Adrenal gland (tissue), 12 donors: ENCODE measurements around the gene FUT7. TPM values are rescaled to one million over a fixed set of nuclear protein-coding genes. Genes with fewer than 3 reads are reported as not detected.

Experiments used
- DNase-seq, 7 donors: peaks; one replicate each; pipeline ENCODE4 v3.0.0-alpha.2; 2019 to 2020
- H3K27ac ChIP-seq, 5 donors: fragments of 200-600 bp; sonication (generic) in 4 of 5; 1 replicate in 3 of 5; 2 replicates in 2 of 5; pipeline versions ENCODE4 v1.5.1 to v1.8.0; 2016 to 2020; ENCODE audit warnings: mild to moderate bottlenecking in 1 of 5
- H3K27me3 ChIP-seq: fragments of 200-600 bp; 2 replicates; pipeline ENCODE4 v1.8.0; 2021
- H3K36me3 ChIP-seq, 2 donors: fragments of 200-600 bp; replicated peaks in 1 of 2; 1 replicate in 1 of 2; 2 replicates in 1 of 2; pipeline versions ENCODE4 v1.5.1 to v1.8.0; 2018 to 2022
- H3K4me1 ChIP-seq, 2 donors: fragments of 200-600 bp; replicated peaks in 1 of 2; 1 replicate in 1 of 2; 2 replicates in 1 of 2; pipeline versions ENCODE4 v1.5.1 to v1.8.0; 2018 to 2021
- H3K4me3 ChIP-seq, 4 donors: fragments of 200-600 bp; sonication (generic) in 3 of 4; one replicate each; pipeline ENCODE4 v1.5.1; 2016 to 2018
- H3K9me3 ChIP-seq, 3 donors: fragments of 200-600 bp; sonication (generic) in 1 of 3; replicated peaks in 1 of 3; 1 replicate in 2 of 3; 2 replicates in 1 of 3; pipeline versions ENCODE4 v1.5.1 to v1.8.0; 2016 to 2021
- CTCF ChIP-seq, 6 experiments: fragments of 450-650 bp in 4 of 6; fragments of 200-600 bp in 2 of 6; sonication (generic) in 1 of 6; IDR thresholded peaks; 1 replicate in 5 of 6; 2 replicates in 1 of 6; pipeline versions ENCODE4 v1.5.1 to v1.8.0; 2016 to 2021; ENCODE audit warnings: antibody characterized with exemption in 6 of 6, mild to moderate bottlenecking in 2 of 6, moderate library complexity in 1 of 6
- POLR2A ChIP-seq, 2 donors: fragments of 450-650 bp; IDR thresholded peaks; one replicate each; pipeline ENCODE4 v1.6.1; 2017; ENCODE audit warnings: antibody characterized with exemption in 2 of 2, mild to moderate bottlenecking in 2 of 2, moderate library complexity in 1 of 2
- WGBS, 4 donors: extraction: QIAGEN DNeasy Blood & Tissue Kit in 2 of 4; methylation state at CpG; one replicate each; pipeline versions ENCODE4 v1.1.5 to v1.1.7; 2013 to 2017; 5-methylcytosine and 5-hydroxymethylcytosine counted together
- intact Hi-C, 2 donors: fragments of 100-400 bp; cut with DNase I; formaldehyde crosslinking; loops; one replicate each; pipeline versions ENCODE4 v1.14.1 to v1.15.0; 2022 to 2023
- polyA plus RNA-seq, 3 donors: library from polyadenylated mRNA; stranded (reverse); fragments of 200-250 nt in 2 of 3; fragments of 350-450 nt in 1 of 3; fragmentation: Illumina TruSeq in 1 of 3; extraction: RNeasy Lipid Tissue Mini Kit (QIAGEN cat#74804) in 1 of 3; gene quantifications; one replicate each; pipeline ENCODE4 v1.2.3, GENCODE V29; 2013 to 2014
- total RNA-seq, 9 donors: library from RNA; depleted of rRNA in 4 of 9; stranded (reverse); fragments of >200 nt in 4 of 9; fragments of 120-200 nt in 1 of 9; fragmentation: NEBNext Ultra II Directional in 1 of 9; extraction: Animal tissue kit (Norgen Biotek cat#: 25700) in 1 of 9; gene quantifications; one replicate each; pipeline versions ENCODE4 v1.1.0 to v1.2.4, GENCODE V29; 2013 to 2023
- donor health status: healthy with polysubstance abuse.
- donor health status: Bipolar disorder and iron deficiency.
- donor health status: DM: yes; HTN: yes; CAD: no.
- donor health status: DM: no; HTN: no; CAD: no.
- donor health status: DM: no; HTN: no; CAD: no.
- donor health status: DM: yes; HTN: yes; CAD: no.

The FUT7 gene
- total and polyA plus RNA-seq, 12 donors = 0.11 to 0.69 (median 0.17) TPM; not detected in 5

GRCh38 chr9:137020771-137021567 lies 10.9 kb downstream of the FUT7 start:
- no peak overlapping the region for H3K4me3 ChIP-seq
- no peaks in the 10 kb centered on the region for H3K4me1 ChIP-seq
- no peaks in the 10 kb centered on the region for H3K27me3 ChIP-seq
- WGBS, 4 donors = 89 to 96% (median 95%) methylated on average over 14 to 32 of the region's 32 CpGs
- TF ChIP-seq CTCF (IDR thresholded peaks at IDR 0.05) (no peak), POLR2A (IDR thresholded peaks at IDR 0.05) (no peak)
- peaks cover 0 to 20% of the 10 kb centered on the region in 2 donors for H3K36me3 ChIP-seq
- no peak for DNase-seq
- no peaks in the 10 kb centered on the region for H3K9me3 ChIP-seq
- no peak overlapping the region for H3K27ac ChIP-seq
- intact Hi-C loops = loop anchor here in 1 of 2 donors (5.0 kb wide), 1 partner anchor 64 kb away; no protein-coding TSS in a partner anchor

GRCh38 chr9:137019891-137020683 lies 11.8 kb downstream of the FUT7 start:
- no peak for TF ChIP-seq POLR2A (IDR thresholded peaks at IDR 0.05)
- no peak for TF ChIP-seq CTCF (IDR thresholded peaks at IDR 0.05)
- no peak for DNase-seq
- Histone ChIP-seq H3K36me3 (peaks cover 0 to 28% of the 10 kb centered on the region in 2 donors), H3K4me1 (no peaks in the 10 kb centered on the region), H3K27me3 (no peaks in the 10 kb centered on the region), H3K9me3 (no peaks in the 10 kb centered on the region), H3K4me3 (no peak overlapping the region), H3K27ac (no peak overlapping the region)
- 94 to 96% (median 96%) methylated on average over 12 to 34 of the region's 34 CpGs for WGBS, 4 donors
- intact Hi-C loops = loop anchor here in 1 of 2 donors (5.0 kb wide), 1 partner anchor 63 kb away; no protein-coding TSS in a partner anchor

- Histone ChIP-seq H3K36me3 (peaks cover 0 to 38% of the 10 kb centered on the region in 2 donors), H3K4me3 (no peak overlapping the region)
Observed at GRCh38 chr9:137018761-137019559, 12.9 kb downstream of the FUT7 start.

More at GRCh38 chr9:137018761-137019559, 12.9 kb downstream of the FUT7 start:
- Histone ChIP-seq H3K9me3 (no peaks in the 10 kb centered on the region), H3K4me1 (no peaks in the 10 kb centered on the region), H3K27ac (no peak overlapping the region), H3K27me3 (no peaks in the 10 kb centered on the region)
- 90 to 94% (median 92%) methylated on average over 18 to 36 of the region's 36 CpGs for WGBS, 4 donors
- DNase-seq = no peak
- intact Hi-C loops = no loop called here
- TF ChIP-seq CTCF (IDR thresholded peaks at IDR 0.05) (no peak), POLR2A (IDR thresholded peaks at IDR 0.05) (no peak)
